ENCODE results near the gene RELL2. TPM values are rescaled to one million over a fixed set of nuclear protein-coding genes. Genes with fewer than 3 reads are reported as not detected.

Gene RELL2, protein sequence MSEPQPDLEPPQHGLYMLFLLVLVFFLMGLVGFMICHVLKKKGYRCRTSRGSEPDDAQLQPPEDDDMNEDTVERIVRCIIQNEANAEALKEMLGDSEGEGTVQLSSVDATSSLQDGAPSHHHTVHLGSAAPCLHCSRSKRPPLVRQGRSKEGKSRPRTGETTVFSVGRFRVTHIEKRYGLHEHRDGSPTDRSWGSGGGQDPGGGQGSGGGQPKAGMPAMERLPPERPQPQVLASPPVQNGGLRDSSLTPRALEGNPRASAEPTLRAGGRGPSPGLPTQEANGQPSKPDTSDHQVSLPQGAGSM
- 12.6 TPM for total RNA-seq (ENCODE audit: unreplicated experiment)
- long read RNA-seq, partial matches to known transcripts = 0 of 5 reads
- long read RNA-seq, other reads (novel, unspliced or antisense) = 4 of 5 reads

DNA sequence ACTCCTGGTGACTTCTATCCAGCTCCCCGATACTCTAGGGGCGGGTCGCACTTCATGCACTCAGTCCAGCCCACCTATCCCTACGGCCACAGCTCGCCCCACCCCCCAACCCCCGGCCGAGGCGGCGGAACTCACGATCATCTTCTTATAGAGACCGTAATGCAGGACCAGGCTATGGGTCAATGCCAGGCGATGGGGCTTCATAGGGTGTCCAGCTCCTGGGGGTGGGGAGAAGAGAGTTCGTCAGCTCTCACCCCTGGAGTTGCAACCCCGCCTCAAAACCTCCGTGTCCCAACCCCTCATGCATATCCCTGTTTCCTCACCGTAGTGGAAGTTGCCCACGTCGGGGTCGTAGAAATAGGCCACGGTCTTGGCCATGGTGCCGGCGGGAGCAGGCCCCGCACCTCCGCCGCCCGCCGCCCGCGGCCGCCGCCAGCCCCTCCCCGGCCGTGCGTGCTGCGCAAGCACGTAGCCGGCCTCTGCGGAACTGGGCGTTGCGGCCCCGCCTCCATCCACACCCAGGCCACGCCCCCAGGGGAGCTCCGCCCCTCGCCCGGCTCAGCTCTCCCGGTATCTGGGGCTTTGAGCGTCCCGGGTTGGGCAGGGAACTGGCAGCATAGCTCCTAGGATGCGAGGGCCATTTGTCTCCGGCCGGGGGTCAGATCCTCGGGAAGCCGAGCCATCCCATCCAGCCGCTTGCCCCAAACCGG lies at the start of gene RELL2, which contains the start of gene HDAC3:
Gene RELL2, plus strand, starts transcription at position 585 of the 710 bp plus-strand sequence. CDS start 1,229 bp downstream, outside the sequence.
Gene HDAC3, minus strand, starts transcription at position 437 of the 710 bp plus-strand sequence. Its CDS starts 59 bp downstream, at position 378.
- TF ChIP-seq, protein P1, sequence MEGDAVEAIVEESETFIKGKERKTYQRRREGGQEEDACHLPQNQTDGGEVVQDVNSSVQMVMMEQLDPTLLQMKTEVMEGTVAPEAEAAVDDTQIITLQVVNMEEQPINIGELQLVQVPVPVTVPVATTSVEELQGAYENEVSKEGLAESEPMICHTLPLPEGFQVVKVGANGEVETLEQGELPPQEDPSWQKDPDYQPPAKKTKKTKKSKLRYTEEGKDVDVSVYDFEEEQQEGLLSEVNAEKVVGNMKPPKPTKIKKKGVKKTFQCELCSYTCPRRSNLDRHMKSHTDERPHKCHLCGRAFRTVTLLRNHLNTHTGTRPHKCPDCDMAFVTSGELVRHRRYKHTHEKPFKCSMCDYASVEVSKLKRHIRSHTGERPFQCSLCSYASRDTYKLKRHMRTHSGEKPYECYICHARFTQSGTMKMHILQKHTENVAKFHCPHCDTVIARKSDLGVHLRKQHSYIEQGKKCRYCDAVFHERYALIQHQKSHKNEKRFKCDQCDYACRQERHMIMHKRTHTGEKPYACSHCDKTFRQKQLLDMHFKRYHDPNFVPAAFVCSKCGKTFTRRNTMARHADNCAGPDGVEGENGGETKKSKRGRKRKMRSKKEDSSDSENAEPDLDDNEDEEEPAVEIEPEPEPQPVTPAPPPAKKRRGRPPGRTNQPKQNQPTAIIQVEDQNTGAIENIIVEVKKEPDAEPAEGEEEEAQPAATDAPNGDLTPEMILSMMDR (IDR thresholded peaks at IDR 0.05; ENCODE audit: partially characterized antibody, unreplicated experiment) = no peak
- peaks cover 5% of the 10 kb centered on the region for H3K27me3 Mint-ChIP-seq (ENCODE audit: unreplicated experiment)

DNA sequence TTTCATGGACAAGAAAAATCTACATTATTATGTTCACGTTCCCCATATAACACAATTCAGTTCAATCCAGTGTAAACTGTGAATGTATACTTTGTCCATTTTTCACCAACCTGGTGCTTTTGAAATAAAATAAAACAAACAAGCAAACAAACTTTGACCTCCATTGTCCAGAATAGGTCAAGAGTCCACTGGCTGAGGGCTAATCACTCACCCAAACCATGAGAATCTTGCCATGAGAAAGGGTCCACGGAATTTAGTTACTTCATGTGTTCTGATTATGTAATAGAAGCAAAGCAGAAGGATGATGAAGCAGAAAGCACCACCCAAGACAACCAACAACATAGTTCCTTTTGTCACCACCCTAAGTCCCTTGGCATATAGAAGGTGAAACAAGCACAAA lies 46.7 kb upstream of the RELL2 start:
- Mint-ChIP-seq H3K27me3 (ENCODE audit: unreplicated experiment) (no peaks in the 10 kb centered on the region), H3K27ac (ENCODE audit: unreplicated experiment) (no peak overlapping the region), H3K4me1 (ENCODE audit: low read depth, unreplicated experiment) (no peaks in the 10 kb centered on the region), H3K9me3 (ENCODE audit: unreplicated experiment) (no peaks in the 10 kb centered on the region), H3K4me3 (ENCODE audit: unreplicated experiment) (no peak overlapping the region), H3K36me3 (ENCODE audit: unreplicated experiment) (no peaks in the 10 kb centered on the region)
- TF ChIP-seq, protein P1 (IDR thresholded peaks at IDR 0.05; ENCODE audit: partially characterized antibody, unreplicated experiment) = no peak
- no peak for DNase-seq

More for the DNA sequence above, at the start of gene RELL2, which contains the start of gene HDAC3:
- H3K27ac Mint-ChIP-seq (ENCODE audit: unreplicated experiment) = peak within 1 kb of the TSS; percentile 17
- peak; percentile 99 for DNase-seq
- peaks cover 11% of the 10 kb centered on the region for H3K4me1 Mint-ChIP-seq (ENCODE audit: low read depth, unreplicated experiment)
- H3K4me3 Mint-ChIP-seq (ENCODE audit: unreplicated experiment) = peak within 1 kb of the TSS; percentile 93
- H3K9me3 Mint-ChIP-seq (ENCODE audit: unreplicated experiment) = no peaks in the 10 kb centered on the region
- H3K36me3 Mint-ChIP-seq (ENCODE audit: unreplicated experiment) = no peaks in the 10 kb centered on the region

DNA sequence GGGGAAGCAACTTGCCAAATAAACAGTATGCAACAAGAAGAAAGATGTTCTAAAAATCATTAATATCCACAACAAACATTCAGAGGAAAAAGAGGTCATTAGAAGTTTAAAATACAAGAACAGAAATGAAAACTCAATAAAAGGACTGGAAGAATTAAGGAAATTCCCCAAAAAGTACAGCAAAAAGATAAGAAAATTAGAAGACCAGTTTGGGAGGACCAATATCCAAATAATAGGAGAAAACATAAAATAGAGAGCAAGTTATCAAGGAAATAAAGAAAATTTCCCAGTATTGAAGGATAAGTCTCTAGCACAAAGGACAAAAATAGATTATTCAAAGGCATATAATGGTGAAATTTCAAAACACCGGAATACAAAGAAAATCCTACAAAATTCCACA lies 39.9 kb upstream of the RELL2 start:
- H3K9me3 Mint-ChIP-seq (ENCODE audit: unreplicated experiment) = no peaks in the 10 kb centered on the region
- peaks cover 2% of the 10 kb centered on the region for H3K27me3 Mint-ChIP-seq (ENCODE audit: unreplicated experiment)
- H3K36me3 Mint-ChIP-seq (ENCODE audit: unreplicated experiment) = no peaks in the 10 kb centered on the region
- H3K27ac Mint-ChIP-seq (ENCODE audit: unreplicated experiment) = peak overlapping the region; percentile 84
- DNase-seq = no peak
- peaks cover 5% of the 10 kb centered on the region for H3K4me1 Mint-ChIP-seq (ENCODE audit: low read depth, unreplicated experiment)
- no peak overlapping the region for H3K4me3 Mint-ChIP-seq (ENCODE audit: unreplicated experiment)
- TF ChIP-seq, protein P1 (IDR thresholded peaks at IDR 0.05; ENCODE audit: partially characterized antibody, unreplicated experiment) = no peak

DNA sequence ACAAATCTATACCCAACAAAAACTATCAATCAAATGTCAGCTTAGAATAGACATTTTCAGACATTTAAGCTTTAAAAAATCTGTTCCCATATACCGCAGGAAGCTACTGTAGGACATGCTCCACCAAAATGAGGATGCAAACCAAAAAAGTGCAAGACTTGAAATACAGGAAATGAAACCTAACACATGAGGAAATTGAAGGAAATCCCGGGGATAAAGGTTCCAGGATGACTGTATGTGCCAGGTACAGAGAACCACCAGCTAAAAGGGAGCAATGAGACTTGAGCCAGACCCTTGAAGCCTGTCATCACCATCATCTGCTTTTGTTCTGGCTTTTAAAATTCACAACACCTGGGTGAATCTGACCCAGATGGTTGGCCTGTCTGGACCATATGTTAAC lies 39.4 kb upstream of the RELL2 start:
- no peak for DNase-seq
- TF ChIP-seq, protein P1 (IDR thresholded peaks at IDR 0.05; ENCODE audit: partially characterized antibody, unreplicated experiment) = no peak
- H3K4me1 Mint-ChIP-seq (ENCODE audit: low read depth, unreplicated experiment) = peaks cover 5% of the 10 kb centered on the region
- H3K9me3 Mint-ChIP-seq (ENCODE audit: unreplicated experiment) = no peaks in the 10 kb centered on the region
- H3K4me3 Mint-ChIP-seq (ENCODE audit: unreplicated experiment) = no peak overlapping the region
- no peaks in the 10 kb centered on the region for H3K36me3 Mint-ChIP-seq (ENCODE audit: unreplicated experiment)
- H3K27ac Mint-ChIP-seq (ENCODE audit: unreplicated experiment) = peak overlapping the region; percentile 84
- peaks cover 2% of the 10 kb centered on the region for H3K27me3 Mint-ChIP-seq (ENCODE audit: unreplicated experiment)
